ENCODE data around the gene CNTNAP2.

DNA sequence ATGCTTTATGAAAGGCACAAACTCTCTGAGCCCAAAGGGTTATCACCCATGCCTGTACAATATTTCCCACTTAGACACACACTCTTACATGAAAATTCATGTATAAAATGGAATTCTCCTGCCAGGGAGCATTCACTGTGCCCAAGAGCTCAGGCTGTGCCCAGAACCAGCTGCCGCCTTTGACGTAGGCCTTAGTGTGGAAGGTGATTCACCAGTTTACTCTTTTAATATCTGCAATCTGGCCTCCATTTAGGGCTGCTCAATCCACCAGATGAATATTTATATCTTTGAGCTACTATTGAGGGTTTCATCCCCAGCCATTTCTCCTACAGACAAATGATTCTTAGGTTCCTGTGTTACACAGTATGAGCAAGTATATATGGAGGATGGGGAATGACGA is 849.7 kb downstream of the CNTNAP2 start:
- TF ChIP-seq YY1 (IDR thresholded peaks at IDR 0.05; ENCODE audit: insufficient read depth, insufficient read length): no peak
- TF ChIP-seq ZNF274 (IDR thresholded peaks at IDR 0.05; ENCODE audit: low read depth, low read length): no peak
